ENCODE results near the gene MED28.

GRCh38 chr4:17642398-17642783 lies 27.9 kb downstream of the MED28 start:
- TF ChIP-seq CTCF (IDR thresholded peaks at IDR 0.05 in 2 of 3, conservative IDR thresholded peaks at IDR 0.05 in 1 of 3; ENCODE audit: control insufficient read depth in 2 of 3, extremely low read depth in 1 of 3, insufficient read depth in 1 of 3, low read depth in 3 of 3, low read length in 3 of 3), result no peak
- no peak for TF ChIP-seq SIX5 (IDR thresholded peaks at IDR 0.05; ENCODE audit: low read depth, low read length, severe bottlenecking)
- no peak for TF ChIP-seq MAX (IDR thresholded peaks at IDR 0.05; ENCODE audit: low read depth, low read length)
- TF ChIP-seq ELK1 (IDR thresholded peaks at IDR 0.05; ENCODE audit: low read depth, low read length), result no peak
- TF ChIP-seq RFX5 (IDR thresholded peaks at IDR 0.05; ENCODE audit: low read depth, low read length), result no peak
- TF ChIP-seq POLR2AphosphoS5 (IDR thresholded peaks at IDR 0.05; ENCODE audit: low read length), result no peak
- TF ChIP-seq EP300 (IDR thresholded peaks at IDR 0.05; ENCODE audit: borderline replicate concordance in 1 of 2, control insufficient read depth in 1 of 2, low read depth in 2 of 2, low read length in 2 of 2), result no peak
- TF ChIP-seq YY1 (IDR thresholded peaks at IDR 0.05; ENCODE audit: low read depth, low read length), result no peak
- no peak for TF ChIP-seq KDM1A (IDR thresholded peaks at IDR 0.05; ENCODE audit: borderline replicate concordance)
- no peak for TF ChIP-seq ZBTB4 (CRISPR knock-in tag; IDR thresholded peaks at IDR 0.05)
- TF ChIP-seq RELA (IDR thresholded peaks at IDR 0.05; ENCODE audit: borderline replicate concordance, partially characterized antibody), result no peak
- no peak for TF ChIP-seq SUZ12 (IDR thresholded peaks at IDR 0.05; ENCODE audit: unreplicated experiment)
- no peak for TF ChIP-seq RAD21 (IDR thresholded peaks at IDR 0.05; ENCODE audit: insufficient read depth, low read depth, low read length)
- TF ChIP-seq MEF2B (IDR thresholded peaks at IDR 0.05; ENCODE audit: partially characterized antibody, poor library complexity, severe bottlenecking), result no peak

All from GM12878 (cell line).